LoVo (cell line): ENCODE results near the gene ARHGEF26.

Source experiments
- DNase-seq: peaks from one replicate; pipeline ENCODE4 v3.0.0-alpha.2; 2016; ENCODE audit warnings: low spot score

ARHGEF26 gene

DNA sequence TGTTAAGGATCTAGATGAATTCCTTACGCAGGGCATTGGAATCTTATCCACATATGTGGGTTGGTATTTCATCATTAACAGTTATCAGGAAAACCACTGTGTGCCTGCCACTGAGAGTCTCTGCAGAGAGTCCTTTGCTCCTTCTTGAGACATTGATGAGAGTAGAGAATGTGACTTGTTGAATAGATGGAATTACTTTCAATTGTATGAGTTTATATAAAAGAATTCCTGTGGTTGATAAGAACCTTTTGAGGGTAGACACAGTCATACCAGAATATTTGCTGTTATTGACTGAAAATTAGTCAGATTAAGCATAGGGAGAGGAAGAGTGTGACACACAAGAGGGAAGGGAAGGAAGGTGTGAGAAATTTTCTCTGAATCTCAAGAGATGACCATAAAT lies 30.8 kb downstream of the ARHGEF26 start:
- DNase-seq, result no peak

- DNase-seq, result no peak
Measured at GRCh38 chr3:154152741-154153140, 31.6 kb downstream of the ARHGEF26 start.

DNA sequence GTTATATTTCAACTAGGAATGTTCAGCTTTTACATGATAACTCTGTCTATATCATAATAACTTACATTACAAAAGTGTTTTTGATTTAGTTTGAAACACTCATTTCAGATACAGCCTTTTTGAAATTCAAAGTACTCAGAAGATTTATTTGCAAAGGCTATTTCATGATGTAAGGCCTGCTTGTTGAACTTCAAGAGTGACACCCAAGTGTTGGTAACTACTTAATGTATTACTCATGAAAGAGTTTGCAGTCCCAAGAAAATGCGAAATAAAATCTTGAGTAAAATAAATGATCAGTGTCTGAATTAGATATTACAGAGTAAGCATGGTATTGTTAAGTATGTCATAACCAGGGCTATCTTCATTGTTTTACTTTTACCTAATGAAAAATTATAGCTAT lies 35.3 kb downstream of the ARHGEF26 start:
- no peak for DNase-seq

DNA sequence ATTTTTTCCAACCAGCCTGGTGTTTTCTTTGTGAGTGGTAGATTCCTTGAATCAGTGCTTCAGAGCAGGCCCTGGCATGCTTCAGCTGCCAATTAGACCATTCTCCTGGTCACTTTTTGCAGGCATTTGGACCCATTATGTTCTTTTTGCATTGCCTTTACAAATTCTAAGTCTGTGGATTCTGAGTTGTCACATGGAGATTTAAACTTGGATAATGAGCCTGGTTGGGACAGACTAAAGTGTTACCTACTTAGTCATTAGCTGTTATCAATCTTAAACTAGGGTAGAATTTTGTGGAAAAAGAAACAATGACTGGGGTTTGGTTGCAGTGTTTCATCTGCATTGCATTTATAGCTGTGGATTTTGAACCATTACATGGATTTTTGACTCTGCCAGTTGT lies 40.6 kb downstream of the ARHGEF26 start:
- no peak for DNase-seq

DNA sequence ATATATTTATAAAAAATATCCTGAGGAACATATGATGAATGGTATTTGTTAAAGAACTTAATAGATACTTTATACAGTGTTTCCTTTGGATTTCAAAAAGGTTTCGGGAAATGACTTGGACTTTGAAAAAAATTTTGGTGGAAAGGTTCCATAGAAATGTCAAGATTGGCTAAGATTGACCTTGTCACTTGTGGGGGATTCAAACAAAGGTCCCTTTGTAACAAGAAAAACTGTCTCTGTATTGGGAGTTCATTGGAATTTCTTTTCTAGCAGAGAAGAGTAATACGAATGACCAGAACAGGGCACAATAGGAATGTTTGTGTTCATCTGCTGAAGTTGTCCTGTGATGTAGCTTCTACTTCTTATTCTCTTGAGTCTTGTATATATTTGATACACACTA lies 43.2 kb downstream of the ARHGEF26 start:
- DNase-seq, result no peak

DNA sequence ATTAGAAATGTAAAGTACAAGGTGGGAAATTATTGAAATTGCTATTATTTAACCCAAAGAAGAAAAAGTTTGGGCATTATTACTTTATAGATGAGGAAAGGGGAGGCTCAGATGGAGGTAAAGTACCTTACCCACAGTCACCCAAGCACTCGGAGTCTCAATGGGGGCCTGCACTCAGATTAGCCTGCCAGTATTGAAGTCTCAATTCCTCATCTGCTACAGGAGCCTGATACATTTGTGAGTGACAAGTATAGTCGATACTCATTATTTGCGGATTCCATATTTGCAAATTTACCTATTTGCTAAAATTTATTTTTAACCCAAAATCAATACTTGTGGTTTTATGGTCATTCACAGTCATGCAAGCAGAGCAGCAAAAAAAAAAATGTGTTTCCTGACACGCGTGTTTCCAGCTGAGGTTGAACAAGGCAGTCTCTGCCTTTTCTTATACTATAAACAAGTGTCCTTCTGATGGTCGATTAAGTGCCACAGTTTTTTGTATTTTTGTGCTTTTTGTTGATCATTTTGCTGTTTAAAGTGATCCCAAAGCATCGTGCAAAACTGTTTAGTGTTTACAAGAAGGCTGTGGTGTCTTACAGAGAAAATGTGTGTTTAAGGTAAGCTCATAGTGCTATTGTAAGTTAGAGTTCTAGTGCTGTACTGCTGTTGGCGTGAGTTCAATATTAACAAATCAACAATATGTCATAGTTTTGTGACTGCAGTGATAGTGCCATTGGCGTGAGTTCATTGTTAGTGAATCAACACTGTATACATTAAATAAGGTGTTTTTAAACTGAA lies 48.0 kb downstream of the ARHGEF26 start:
- DNase-seq, result no peak

GRCh38 chr3:154169796-154170110 lies 48.6 kb downstream of the ARHGEF26 start:
- no peak for DNase-seq

GRCh38 chr3:154170300-154170699 lies 49.1 kb downstream of the ARHGEF26 start:
- no peak for DNase-seq

DNA sequence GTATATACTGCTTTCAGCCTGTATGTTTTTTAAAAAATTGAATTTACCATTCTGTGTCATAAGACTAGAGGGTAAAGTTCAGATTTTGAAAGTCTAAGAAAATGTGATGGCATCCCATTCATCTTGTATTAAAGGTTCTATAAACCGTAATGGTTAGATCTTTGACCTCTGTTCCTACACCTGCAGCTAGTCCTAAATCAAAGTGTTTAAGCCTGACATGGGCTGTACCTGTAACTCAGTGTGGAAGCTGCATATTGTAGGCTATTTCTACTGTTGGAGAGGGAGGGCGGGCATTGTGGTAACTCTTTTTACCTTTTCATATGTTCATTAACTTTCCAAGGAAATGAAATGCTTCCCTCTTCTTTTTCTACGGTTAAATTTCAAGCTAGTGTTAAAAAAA lies 53.9 kb downstream of the ARHGEF26 start:
- DNase-seq, result no peak

DNA sequence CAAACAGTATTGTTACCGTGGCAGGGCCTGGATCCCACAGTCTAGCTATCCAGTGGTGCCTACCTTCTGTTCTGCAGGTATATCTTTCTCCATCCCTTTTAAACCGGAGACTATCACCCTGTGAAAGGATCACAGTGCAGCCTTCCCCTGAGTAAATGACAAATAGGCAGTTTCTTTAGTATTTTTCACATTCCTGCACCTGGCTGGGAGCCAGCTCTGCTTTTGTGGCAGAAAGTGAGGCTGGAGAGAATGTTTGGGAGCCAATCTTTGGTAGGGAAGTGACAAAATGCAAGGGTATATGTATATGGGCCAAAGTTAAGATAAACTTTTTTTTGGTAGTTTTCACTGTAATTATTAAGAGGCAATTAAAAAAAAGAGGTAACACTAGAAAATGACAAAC lies 54.8 kb downstream of the ARHGEF26 start:
- DNase-seq, result no peak

GRCh38 chr3:154177406-154177805 lies 56.2 kb downstream of the ARHGEF26 start:
- DNase-seq, result no peak

DNA sequence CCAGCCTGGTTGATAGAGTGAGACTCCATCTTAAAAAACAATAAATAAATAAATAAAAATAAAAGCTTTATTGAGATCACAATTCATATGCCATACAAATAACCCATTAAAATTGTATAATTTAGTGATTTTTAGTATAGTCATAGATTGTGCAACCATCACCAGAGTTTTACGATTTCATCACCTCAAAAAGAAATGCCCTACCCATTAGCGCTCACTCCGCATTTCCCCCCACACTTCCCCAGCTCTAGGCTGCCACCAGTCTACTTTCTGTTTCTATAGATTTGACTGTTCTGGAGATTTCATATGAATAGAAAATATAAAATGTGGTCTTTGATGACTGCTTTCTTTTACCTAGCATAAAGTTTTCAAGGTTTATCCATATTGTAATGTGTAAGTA lies 57.0 kb downstream of the ARHGEF26 start:
- DNase-seq, result no peak

DNA sequence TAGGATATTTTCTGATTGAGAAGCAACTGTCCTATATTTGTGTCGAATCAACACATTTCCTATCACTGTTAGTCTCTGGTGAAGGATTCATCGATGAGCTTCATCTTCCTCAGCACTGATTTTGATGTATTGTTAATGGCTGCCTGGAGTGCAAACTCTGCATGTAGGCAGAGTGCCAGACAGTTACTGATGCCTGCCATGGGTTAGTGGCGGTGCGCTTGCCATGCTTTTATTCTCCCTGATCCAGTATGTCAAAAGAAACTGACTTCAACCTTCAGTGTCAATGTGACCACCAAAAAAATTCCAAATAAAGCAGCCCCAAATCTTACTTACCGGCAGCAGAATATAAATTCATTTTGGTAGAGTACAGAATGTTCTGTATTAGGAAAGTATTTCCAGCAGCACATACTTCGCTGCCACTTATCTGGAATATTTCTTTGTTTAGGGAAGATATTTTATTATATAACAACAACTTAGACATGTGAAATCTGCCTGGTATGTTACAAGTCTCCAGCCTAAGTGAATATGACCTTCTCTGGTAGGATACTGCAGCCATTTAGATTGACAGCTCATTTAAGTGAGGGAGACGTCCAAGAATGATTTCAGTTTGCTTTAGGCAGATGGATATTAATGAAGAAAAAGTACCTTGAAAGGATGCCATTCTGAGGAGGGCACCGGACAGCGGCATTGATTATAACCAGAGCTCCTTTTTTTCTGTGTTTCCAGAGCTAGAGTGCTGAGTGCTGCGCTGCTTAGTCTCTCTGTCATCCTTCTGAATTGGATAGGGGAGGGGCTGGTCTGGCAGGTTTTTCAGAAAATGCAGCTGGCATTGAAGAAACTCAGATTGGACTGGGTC lies 59.9 kb downstream of the ARHGEF26 start:
- no peak for DNase-seq

DNA sequence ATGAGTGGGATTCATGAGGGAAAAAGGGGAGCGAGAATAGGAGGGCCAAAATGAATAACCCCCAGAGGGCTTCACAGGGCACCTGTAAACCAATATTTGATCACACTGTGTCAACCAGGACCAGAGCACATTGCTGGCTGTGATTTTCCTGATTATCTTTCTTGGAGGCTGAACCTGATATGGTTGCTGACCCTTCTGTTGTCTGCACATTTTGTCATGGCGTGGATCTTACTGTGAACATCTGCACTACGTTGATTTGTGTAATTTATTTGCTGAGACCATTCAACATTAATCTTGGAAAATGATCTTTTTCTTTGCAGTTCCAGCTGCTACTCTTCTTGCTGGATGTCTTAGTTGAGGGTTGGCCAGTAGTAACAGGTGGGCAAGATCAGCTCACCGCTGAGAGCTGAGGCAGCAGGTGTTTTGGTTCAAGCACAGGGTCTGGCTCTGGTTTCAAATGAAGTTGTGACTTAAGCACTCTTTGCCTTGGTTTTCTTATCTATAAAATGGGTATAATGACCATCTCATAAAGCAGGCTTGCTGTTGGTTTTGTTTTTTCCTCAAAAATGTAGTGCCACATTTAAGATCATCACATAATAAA lies 61.2 kb downstream of the ARHGEF26 start:
- DNase-seq, result no peak

GRCh38 chr3:154182975-154183374 lies 61.8 kb downstream of the ARHGEF26 start:
- DNase-seq, result no peak

DNA sequence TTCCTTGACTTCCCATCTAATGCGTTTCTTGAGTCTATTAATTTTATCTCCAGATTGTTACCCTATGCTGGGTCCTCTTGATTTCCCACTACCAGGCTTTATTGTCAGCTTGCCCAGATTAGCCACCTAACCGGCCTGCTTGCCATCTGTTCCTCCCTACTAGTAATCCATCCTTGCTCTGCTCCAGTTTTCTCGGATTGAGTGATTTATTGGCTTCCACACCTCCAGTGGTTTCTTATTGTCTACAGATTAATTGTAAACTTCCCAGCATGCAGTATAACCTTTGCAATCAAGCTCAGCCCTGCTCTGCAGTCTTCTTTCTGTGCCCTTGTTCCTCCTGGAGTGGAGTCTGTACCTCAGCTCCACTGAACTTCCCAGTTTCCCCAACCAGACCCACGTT lies 63.4 kb downstream of the ARHGEF26 start:
- no peak for DNase-seq

GRCh38 chr3:154188437-154188836 lies 67.2 kb downstream of the ARHGEF26 start:
- no peak for DNase-seq

DNA sequence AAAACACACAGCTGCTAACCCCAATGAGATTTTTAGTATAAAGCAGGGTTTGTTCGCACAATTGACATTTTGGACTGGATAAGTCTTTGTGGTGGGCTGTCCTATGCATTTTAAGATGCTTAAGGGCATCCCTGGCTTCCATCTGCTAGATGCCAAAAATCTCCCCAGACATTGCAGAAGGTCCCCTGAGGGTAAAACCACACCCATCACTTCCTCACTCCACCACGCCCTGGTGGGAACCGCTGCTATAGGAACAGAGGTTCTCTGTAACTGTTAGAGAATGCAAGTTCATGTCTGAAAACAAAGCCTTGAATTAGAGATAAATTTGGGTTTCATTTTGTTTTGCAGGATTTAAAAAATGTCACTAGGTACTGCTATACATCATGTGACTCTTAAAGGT lies 67.7 kb downstream of the ARHGEF26 start:
- DNase-seq, result no peak

GRCh38 chr3:154191520-154191919 lies 70.3 kb downstream of the ARHGEF26 start:
- no peak for DNase-seq

- DNase-seq, result no peak
Measured at GRCh38 chr3:154192225-154192624, 71.0 kb downstream of the ARHGEF26 start.

DNA sequence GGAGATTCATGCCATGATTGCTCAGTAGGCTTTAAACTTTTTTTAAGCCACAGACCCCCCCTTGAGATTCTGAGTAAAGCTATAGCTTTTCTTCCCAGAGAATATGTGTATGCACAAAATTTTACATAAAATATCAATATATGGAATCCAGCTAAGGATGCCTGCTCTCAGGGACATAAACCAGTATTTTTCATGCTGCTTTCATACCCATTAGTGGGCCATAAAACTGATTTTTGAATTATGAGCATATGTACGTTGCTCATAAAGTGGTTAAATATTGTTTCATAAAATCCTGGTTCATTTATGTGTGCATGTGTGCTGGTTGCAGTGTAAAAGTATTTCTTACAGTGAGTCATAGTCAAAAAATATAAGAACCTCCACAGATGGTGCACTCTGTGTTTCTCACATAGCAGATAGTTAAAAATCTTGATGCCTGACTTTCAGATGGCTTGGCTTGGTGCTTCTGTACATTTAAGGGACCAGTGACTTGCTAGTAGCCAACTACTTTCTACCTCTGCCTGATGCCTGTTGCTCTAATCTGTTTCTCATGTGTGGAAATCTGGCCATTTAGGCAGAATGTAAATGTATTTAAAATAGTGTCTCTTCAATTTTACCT lies 71.9 kb downstream of the ARHGEF26 start:
- DNase-seq, result no peak

DNA sequence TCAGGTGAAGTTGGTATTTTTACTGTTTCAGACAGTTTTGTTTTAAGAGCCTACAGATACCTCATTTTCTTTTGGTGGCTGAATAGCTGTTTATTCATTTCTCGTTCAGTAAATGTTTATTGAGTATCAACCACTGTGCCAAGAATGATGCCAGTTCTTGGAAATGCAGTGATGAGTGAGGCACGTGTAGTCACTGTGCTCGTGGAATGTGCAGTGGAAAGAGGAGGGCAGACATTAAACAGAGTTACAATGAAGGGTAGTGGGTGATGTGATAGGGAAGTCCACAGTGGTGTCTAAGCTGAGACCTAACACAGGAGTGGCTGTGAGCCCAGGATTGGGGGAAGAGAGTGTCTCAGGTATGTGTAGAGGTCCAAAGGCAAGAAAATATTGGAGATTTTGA lies 73.7 kb downstream of the ARHGEF26 start:
- no peak for DNase-seq
